Astrocyte of the cerebellum (primary cell): ENCODE measurements around the gene TMSB10.

Experiments
- DNase-seq: peaks from one replicate; pipeline ENCODE4 v3.0.0-alpha.2; 2011; ENCODE audit warnings: low read depth
- H3K4me3 ChIP-seq: 2 replicates; pipeline ENCODE4 v1.5.1; 2011; ENCODE audit warnings: mild to moderate bottlenecking, low read depth, low read length, moderate library complexity
- CTCF ChIP-seq: IDR thresholded peaks from 2 replicates; pipeline ENCODE4 v1.5.1; 2012; ENCODE audit warnings: low read length, low read depth, moderate library complexity, mild to moderate bottlenecking; ENCODE audit errors: missing control alignments
- in situ Hi-C: cut with HindIII; loops from 2 replicates; pipeline ENCODE4 v1.10.0; 2017; ENCODE audit warnings: low sequenced_read_pairs

TMSB10 gene

DNA sequence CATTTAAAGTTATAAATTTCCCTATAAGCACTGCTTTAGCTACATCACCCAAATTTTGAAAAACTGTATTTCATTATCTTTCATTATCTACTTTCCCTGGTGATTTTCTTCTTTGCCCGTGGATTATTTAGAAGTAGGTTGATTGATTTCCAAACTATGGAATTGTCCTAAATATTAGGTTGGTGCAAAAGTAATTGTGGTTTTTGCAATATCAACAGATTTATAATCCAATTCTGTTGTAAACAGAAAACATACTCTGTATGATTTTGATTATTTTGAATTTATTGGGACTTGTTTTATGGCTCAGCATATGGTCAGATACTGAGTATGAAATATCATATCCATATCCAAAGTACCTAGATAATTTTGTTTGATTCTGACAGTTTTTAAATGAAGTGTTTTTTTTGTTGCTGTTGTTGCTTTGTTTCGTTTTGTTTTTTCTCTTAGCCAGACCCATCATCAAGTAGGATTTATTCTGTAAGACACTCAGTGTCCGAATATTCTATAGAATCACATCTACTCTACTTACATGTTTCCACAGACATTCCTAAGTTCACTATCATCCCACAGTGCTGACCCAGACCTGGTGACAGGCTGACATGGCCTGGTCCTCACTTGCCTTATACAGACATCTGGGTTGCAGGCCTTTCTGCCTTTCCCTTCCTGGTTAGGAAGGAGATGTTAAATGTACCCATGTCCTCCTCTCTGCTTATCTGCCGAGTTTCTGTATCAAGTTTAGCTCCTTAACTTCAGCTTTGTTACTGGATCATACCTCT lies 22.5 kb upstream of the TMSB10 start:
- DNase-seq: no peak
- in situ Hi-C loops: no loop called here
- no peak overlapping the region for H3K4me3 ChIP-seq
- TF ChIP-seq CTCF: no peak

DNA sequence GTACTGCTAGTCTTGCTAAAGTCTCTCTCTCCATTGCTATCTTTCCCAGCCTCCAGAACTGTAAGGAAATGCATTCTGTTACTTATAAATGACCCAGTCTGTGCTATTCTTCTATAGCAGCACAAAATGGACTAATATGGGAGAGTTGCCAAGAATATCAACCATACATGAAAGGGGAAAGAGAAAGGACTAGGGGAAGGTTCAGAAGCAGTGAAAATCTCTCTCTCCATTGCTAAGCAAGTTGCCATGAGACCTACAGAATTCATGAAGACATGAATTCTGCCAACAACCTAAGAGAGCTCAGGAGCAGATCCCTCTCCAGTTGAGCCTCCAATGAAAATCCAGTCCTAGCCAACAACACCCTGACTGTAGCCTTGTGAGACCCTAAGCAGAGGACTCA lies 21.0 kb upstream of the TMSB10 start:
- no peak for DNase-seq
- in situ Hi-C loops: no loop called here
- no peak for TF ChIP-seq CTCF
- H3K4me3 ChIP-seq: no peak overlapping the region

DNA sequence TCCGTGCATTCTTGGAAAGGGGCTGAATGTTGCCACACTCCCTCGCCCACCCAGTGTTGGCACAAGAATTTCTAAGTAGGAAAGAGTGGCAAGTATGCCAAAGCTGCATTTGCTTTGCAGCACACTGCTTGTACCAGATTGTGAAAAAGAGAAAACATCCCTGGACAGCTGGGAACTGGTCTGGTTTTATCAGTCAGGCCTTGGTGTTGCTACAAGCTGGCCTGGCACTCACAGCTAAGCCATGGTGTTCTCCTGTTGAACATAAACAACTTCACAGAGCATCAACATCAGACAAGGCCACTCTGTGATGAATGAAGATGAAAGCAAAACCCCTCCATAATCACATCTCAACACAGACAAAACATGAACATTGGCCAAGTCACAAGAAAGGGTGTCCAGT lies 20.3 kb upstream of the TMSB10 start:
- H3K4me3 ChIP-seq: no peak overlapping the region
- in situ Hi-C loops: no loop called here
- TF ChIP-seq CTCF: no peak
- no peak for DNase-seq

DNA sequence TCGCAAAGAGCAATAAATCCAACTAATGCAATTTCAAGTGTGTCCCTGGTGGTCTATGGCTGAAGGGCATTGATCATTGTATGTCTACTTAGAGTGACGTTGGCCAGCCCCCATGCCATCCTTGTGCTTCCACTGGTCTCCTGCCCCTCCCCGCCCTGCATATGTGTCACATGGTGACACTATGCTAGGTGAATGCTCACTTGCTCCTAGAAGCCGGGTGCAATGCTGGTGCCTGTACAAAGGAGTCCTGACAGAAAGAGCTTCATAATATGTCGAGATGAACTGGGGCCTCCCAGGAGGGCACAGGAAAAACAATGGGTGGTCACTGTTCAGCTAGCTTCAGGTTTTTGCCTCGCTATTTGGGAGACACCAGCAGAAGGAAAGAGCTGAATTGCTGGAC lies 18.7 kb upstream of the TMSB10 start:
- TF ChIP-seq CTCF: no peak
- no peak overlapping the region for H3K4me3 ChIP-seq
- no peak for DNase-seq
- in situ Hi-C loops: no loop called here

GRCh38 chr2:84888401-84889276 lies 16.8 kb upstream of the TMSB10 start:
- DNase-seq: no peak
- no peak for TF ChIP-seq CTCF
- in situ Hi-C loops: no loop called here
- H3K4me3 ChIP-seq: no peak overlapping the region

DNA sequence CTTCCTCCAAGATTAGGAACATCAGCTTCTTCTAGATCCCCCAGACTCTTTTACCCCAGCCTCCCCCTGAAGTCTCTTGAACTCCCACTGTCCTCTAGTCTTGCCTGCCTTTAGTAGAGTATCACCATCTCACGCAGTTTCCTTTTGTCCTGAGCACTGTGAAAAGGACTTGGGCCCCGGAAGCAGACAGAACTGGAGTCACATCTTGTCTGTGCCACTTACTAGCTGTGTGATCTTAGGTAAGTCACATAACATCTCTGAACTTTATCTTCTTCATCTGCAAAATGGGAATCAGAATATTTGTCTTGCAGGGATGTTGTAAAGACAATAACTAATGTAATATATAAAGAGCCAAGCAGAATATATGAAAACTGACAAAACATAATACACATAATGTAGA lies 16.1 kb upstream of the TMSB10 start:
- H3K4me3 ChIP-seq: no peak overlapping the region
- no peak for DNase-seq
- in situ Hi-C loops: no loop called here
- no peak for TF ChIP-seq CTCF
